Esophagus muscularis mucosa (tissue), 3 donors: ENCODE data around the gene FGF13.

ENCODE experiments used
- CTCF ChIP-seq, 3 experiments: fragments of 200-600 bp in 2 of 3; fragments of 450-650 bp in 1 of 3; sonication (generic) in 2 of 3; IDR thresholded peaks; one replicate each; pipeline ENCODE4 v1.5.1; 2017 to 2019; ENCODE audit warnings: antibody characterized with exemption in 3 of 3, mild to moderate bottlenecking in 2 of 3, moderate library complexity in 1 of 3
- POLR2A ChIP-seq: fragments of 450-650 bp; IDR thresholded peaks from one replicate; pipeline ENCODE4 v1.6.1; 2017; ENCODE audit warnings: antibody characterized with exemption, moderate library complexity, mild to moderate bottlenecking, low read depth
- POLR2AphosphoS5 ChIP-seq, 2 donors: sonication (generic); formaldehyde crosslinking; IDR thresholded peaks; one replicate each; pipeline ENCODE4 v1.6.1; 2017; ENCODE audit warnings: antibody characterized with exemption in 2 of 2

GRCh38 chrX:138648568-138648967 lies 62.9 kb downstream of the FGF13 start:
- TF ChIP-seq POLR2A, result no peak
- TF ChIP-seq CTCF (IDR thresholded peaks at IDR 0.05), result no peak
- TF ChIP-seq POLR2AphosphoS5 (IDR thresholded peaks at IDR 0.05), result no peak
